ENCODE measurements around the gene AP3S2. TPM values are rescaled to one million over a fixed set of nuclear protein-coding genes. Genes with fewer than 3 reads are reported as not detected.

AP3S2 gene
- total RNA-seq, 1 experiment from 2014 or later, result 23.3 TPM

DNA sequence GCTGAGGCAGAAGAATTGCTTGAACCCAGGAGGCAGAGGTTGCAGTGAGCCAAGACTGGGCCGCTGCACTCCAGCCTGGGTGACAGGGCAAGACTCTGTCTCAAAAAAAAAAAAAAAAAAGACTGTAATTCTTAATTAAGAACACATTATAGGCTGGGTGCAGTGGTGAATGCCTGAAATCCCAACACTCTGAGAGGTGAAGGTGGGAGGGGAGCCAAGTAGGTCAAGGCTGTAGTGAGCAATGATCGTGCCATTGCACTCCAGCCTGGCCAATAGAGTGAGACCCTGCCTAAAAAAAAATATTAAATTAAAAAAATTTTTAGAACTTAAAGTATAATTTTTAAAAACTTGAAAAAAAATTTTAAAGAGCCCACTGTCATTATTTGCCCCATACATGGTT is 32.4 kb upstream of the AP3S2 start:
- RAD21 ChIA-PET (ENCODE audit: low non-redundant PET in 1 of 2, low total read pairs in 2 of 2, uncharacterized antibody in 2 of 2, unreplicated experiment in 2 of 2), result no interaction called here

More for the DNA sequence above, 32.4 kb upstream of the AP3S2 start:
- Histone ChIP-seq H3K4me1 (ENCODE audit: control insufficient read depth in 1 of 2, insufficient read depth in 2 of 2, low read length in 2 of 2) (no peaks in the 10 kb centered on the region), H3K9me2 (ENCODE audit: insufficient read depth) (no peaks in the 10 kb centered on the region), H2AFZ (ENCODE audit: low read depth, low read length, poor library complexity, severe bottlenecking) (no peak overlapping the region), H3K79me2 (ENCODE audit: insufficient read depth, low read length) (no peaks in the 10 kb centered on the region), H3K9ac (ENCODE audit: low read length) (no peak overlapping the region), H3K4me3 (replicated peaks in 1 of 2; ENCODE audit: low read depth in 1 of 2, low read length in 2 of 2) (no peak overlapping the region), H3K27ac (ENCODE audit: low read depth, low read length) (no peak overlapping the region), H3K9me3 (ENCODE audit: control insufficient read depth in 1 of 2, insufficient read depth in 1 of 2, low read depth in 1 of 2, low read length in 2 of 2) (no peaks in the 10 kb centered on the region), H3K36me3 (ENCODE audit: control insufficient read depth in 1 of 2, insufficient read depth in 2 of 2, low read length in 2 of 2) (no peaks in the 10 kb centered on the region), H3K4me2 (ENCODE audit: low read length) (no peak overlapping the region), H4K20me1 (ENCODE audit: insufficient read depth) (no peaks in the 10 kb centered on the region), H3K27me3 (ENCODE audit: insufficient read depth, low read length) (no peaks in the 10 kb centered on the region)
- CTCF ChIA-PET, result no interaction called here
- DNase-seq (ENCODE audit: low read depth, low spot score) (no peak), ATAC-seq (no peak)
- intact Hi-C loops (cut with micrococcal nuclease), result no loop called here
- no peak for TF ChIP-seq EZH2 (IDR thresholded peaks at IDR 0.05)
- no peak for TF ChIP-seq JUND (IDR thresholded peaks at IDR 0.05)
- TF ChIP-seq, protein P1, sequence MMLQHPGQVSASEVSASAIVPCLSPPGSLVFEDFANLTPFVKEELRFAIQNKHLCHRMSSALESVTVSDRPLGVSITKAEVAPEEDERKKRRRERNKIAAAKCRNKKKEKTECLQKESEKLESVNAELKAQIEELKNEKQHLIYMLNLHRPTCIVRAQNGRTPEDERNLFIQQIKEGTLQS (IDR thresholded peaks at IDR 0.05), result no peak
- TF ChIP-seq, protein P2, sequence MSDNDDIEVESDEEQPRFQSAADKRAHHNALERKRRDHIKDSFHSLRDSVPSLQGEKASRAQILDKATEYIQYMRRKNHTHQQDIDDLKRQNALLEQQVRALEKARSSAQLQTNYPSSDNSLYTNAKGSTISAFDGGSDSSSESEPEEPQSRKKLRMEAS (IDR thresholded peaks at IDR 0.05), result no peak
- TF ChIP-seq, protein P3, sequence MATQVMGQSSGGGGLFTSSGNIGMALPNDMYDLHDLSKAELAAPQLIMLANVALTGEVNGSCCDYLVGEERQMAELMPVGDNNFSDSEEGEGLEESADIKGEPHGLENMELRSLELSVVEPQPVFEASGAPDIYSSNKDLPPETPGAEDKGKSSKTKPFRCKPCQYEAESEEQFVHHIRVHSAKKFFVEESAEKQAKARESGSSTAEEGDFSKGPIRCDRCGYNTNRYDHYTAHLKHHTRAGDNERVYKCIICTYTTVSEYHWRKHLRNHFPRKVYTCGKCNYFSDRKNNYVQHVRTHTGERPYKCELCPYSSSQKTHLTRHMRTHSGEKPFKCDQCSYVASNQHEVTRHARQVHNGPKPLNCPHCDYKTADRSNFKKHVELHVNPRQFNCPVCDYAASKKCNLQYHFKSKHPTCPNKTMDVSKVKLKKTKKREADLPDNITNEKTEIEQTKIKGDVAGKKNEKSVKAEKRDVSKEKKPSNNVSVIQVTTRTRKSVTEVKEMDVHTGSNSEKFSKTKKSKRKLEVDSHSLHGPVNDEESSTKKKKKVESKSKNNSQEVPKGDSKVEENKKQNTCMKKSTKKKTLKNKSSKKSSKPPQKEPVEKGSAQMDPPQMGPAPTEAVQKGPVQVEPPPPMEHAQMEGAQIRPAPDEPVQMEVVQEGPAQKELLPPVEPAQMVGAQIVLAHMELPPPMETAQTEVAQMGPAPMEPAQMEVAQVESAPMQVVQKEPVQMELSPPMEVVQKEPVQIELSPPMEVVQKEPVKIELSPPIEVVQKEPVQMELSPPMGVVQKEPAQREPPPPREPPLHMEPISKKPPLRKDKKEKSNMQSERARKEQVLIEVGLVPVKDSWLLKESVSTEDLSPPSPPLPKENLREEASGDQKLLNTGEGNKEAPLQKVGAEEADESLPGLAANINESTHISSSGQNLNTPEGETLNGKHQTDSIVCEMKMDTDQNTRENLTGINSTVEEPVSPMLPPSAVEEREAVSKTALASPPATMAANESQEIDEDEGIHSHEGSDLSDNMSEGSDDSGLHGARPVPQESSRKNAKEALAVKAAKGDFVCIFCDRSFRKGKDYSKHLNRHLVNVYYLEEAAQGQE (IDR thresholded peaks at IDR 0.05; ENCODE audit: low read depth), result no peak
- no peak for TF ChIP-seq SP1 (IDR thresholded peaks at IDR 0.05; ENCODE audit: low read depth)
- no peak for TF ChIP-seq RAD21 (IDR thresholded peaks at IDR 0.05; ENCODE audit: low read depth)
- no TSS peak for BruUV-seq (replicated peaks)
- POLR2A ChIA-PET, result no interaction called here
